GM21576 (cell line): ENCODE results near the gene METTL25.

Source experiments
- ATAC-seq: cut with Tn5 transposase; IDR thresholded peaks from one replicate; pipeline ENCODE4 v1.9.1; 2021; ENCODE audit warnings: mild to moderate bottlenecking, moderate library complexity; ENCODE audit not compliant: unreplicated experiment

The METTL25 gene

DNA sequence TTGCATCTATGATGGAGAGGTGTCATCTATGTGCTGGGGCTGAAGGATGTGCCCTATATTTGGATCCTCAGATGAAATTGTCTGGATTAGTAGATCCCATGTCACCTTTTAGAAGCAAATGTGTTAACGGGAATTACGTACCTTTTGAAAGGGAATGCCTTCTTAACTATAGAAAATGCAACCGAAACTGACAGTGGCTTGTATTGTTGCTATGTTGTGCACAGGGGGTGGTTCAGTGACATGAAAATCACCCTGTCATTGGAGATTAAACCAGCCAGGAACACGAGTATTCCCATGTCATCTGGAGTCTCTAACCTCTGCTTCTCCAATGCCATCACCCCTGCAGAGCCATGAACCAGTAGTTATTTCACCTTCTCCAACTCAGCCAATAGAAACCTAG is 110.2 kb downstream of the METTL25 start:
- no peak for ATAC-seq

DNA sequence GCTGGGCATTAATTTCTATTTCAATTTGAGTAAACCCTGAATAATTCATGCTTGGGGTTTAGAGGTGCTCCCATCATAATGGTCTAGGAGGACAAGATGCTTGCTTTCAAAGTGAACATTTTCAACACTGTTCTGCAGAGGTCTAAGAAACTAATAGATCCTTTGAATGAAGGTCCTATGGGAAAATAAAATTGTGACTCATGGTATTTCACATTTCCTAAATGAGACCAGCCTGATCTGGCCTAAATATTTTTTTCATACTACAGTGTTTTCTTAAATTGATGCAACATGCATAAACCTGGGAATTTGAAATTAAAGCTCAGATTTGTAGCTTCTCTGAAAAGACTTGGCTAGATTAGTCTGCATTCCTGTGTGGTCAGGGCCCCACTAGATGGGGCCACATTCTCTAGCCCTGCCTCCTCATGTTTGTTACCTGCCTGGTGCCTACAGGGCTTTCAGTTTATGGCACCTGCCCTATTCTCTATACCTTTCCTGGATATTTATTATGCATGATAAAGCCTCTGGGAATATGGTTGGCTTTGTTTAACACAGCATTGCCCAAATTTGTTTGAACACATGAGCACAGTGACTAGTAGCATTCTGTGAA is 112.7 kb downstream of the METTL25 start:
- ATAC-seq: no peak

DNA sequence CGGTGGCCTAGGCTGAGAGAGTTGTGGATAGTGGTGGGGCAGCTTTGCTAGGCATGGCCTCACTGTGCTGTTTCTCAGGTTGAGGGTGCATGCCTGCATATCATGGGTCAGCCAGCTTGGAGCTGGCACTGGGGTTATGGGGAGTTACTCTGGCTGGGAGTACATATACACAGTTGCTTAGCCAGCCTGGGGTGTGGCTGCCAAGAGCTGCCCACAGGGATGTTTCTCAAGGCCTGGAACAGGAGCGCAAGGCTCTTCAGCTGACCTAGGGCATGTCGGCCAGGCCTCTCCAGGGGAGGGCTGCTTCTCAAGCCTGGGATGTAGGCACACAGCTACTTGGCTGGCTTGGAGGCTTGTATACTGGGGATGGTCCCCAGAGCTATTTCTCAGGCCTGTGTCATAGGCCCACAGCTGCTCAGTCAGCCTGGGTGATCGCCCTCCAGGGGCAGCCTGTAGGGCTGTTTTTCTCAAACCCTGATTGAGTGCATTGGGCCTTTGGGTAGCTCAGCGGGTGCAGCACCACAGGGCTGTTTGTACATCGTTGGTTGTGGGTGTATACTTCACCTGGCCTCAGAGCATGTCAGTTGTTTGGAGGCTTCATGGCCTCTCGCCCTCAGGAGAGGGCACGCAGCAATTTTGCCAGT is 114.9 kb downstream of the METTL25 start:
- no peak for ATAC-seq

DNA sequence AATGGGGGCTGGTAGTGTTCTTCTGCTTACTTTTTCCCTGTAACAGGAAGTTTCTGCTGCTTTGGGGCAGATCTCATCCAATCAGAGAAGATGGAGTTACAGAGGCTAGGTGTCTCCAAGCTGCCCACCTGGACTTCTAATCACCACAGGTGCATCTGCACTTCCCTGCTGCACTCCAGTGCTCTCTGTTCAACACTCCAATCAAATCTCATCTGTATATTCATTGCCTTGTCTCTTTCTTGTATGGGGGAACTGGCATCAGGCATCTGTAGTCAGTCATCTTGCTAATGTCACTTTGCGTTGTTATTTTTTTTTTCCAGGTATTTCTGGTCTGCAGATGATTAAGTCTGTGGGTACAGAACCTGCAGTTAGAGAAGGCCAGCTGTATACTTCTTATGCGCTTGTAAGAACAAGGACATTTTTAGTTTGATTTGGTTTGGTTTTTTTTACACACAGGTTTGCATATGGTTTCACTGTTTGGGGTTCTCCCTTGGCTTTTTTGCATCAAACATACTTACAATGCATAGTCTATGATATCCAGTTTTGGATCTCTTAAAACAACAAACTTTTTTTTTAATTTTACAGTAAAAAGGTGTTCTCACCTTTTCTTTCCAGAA is 116.0 kb downstream of the METTL25 start:
- ATAC-seq: peak; percentile 71

DNA sequence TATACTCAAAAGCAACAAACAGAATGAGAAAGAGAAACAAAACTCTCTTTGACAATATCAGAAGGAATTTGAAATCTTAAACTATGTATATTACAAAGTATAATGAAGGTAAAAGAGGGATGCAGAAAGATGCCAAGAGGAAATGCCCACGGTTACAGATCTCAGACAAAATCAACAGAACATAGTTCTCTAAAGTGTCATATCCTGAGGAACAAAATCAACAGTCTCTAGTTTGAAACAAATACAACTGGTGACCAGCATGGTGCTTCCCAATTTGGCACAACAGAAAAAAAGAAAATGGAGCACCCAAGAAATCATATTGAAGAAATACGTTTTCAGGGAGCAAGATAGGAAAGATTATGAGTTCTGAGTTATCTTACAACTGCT is 116.5 kb downstream of the METTL25 start:
- no peak for ATAC-seq

DNA sequence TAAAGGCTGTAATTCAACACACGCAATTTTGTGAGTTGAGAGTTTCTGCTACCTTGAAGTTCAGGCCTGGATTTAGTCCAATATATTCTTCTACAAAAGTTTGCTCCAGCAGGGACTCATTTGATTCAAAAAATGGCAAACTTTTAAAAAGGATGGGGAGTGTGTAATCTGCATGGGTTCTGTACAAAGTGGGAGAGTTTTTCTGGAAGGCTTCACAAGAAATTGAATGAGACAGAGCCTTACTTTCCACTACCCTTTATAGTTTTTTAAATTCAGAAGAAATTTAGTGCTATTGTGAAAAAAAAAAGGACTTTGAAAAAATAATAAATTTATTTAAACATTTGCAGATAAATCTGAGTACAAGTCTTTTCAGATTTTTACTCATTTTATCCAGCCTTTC is 116.9 kb downstream of the METTL25 start:
- ATAC-seq: no peak

DNA sequence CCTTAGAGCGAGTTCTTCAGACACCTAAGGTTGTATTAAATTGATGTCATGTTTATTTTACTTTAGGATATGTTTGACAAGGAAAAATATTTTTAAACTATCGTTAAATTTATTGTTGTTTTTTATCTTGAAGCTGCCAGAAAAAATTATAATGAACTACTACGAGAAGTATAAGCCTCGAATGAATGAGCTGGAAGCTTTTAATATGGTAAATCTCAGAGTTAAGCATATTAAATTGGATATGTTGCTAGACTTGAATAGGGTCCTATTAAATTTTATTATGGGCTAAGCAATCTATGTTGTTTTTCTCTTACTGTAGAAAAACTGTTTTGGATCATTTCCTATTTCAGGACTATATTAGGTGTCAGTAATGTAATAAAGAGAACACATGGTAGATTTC is 118.2 kb downstream of the METTL25 start:
- no peak for ATAC-seq

DNA sequence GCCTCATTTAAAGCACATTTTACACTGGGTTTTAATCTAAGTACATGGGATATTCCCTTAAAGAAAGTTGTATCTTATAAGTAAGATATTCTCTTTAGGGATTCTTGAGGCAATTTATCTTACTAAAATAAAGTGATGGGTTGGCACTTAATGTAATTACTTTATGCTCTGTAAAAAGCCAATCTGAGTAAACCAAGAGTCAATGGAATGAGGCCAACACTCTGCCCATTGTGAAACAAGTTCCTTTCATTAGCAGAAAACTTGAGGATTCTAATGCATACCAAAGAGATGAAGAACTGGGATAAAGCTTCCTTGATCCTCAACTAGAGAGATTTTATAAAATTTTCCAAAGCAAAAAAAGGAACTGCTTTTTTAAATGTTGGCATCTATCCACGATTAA is 121.2 kb downstream of the METTL25 start:
- no peak for ATAC-seq

DNA sequence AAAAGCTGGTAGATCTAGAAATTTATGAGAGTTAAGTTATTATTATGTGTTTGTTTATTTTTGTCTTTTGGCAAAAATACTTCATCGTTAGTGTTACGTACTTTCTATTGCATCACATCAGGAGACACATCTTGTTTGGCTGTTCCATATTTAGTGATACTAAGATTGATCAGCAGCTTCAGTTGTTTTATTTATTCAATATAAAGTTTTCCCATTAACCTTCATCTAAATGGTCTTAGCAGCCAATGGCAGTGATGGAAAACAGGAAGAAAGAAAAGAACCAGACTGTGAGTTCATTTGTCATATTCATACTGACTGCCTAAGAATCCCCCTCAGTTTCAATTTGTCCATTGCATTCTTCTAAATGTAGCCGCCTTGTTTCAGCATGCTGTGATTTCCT is 122.3 kb downstream of the METTL25 start:
- ATAC-seq: no peak

DNA sequence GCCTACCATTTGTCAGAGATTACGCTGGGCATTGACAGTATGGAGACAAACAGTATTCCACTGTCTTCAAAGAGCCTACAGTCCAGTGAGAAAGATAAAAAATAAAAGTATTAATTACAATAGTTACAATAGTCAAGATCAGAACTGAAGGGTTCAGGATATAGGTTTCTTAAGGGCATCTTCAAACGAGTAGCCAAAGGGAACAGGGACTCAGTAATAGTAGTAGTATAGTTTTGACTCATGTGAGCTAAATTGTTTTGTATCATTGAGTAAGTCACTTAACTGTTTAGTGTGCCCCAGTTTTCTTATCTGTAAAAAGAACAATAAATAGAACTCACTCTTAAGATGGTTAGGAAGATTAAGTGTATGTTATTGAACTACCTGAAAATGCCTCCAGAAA is 123.6 kb downstream of the METTL25 start:
- no peak for ATAC-seq

DNA sequence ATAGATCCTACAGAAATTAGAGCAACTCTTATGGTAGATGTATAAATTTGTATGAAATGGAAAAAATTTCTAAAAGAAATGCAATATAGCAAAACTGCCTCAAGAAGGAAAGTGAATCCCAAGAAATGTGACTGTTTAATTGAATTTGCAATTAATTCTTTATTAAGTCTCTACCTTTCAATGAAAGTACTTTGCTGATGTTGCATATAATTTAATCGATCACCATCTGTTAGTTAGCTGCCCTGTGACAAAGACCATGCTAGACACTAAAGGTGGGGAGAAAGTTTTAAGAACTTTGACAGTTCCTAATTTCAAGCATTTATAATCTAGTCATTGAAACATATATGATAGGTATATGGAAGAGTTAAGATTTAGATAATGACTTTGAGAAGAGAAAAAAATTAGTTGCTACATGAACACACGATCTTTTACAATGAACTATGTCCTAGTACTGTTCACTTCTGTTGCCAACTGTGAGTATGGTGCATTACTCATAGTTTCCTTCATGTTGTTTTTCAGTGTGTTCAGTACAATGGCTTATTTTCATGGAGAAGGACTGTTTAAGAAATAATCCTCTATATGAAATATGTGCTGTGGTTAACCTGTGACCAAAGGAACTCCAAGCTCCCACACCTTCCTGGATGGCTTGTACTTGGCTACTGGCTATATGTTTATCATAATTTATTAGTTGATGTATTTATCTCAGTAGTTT is 128.4 kb downstream of the METTL25 start:
- no peak for ATAC-seq

DNA sequence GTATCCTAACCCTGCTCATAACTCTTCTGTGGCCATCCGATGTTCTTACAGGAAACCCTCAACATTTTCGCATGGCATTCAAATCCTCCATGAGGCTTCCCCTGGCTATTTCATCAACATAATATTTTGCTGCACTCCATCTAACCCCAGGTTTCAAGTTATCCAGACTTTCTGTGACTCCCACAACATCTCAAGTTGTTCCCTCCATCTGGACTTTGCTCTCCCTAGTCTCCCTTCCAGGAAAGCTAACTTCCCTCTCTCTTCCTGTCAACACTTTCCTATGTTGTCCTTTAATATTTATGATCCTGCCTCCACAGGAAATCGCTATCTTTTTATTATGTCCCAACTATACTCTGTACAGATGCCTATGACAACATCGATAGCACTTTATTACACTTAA is 146.1 kb downstream of the METTL25 start:
- ATAC-seq: no peak

DNA sequence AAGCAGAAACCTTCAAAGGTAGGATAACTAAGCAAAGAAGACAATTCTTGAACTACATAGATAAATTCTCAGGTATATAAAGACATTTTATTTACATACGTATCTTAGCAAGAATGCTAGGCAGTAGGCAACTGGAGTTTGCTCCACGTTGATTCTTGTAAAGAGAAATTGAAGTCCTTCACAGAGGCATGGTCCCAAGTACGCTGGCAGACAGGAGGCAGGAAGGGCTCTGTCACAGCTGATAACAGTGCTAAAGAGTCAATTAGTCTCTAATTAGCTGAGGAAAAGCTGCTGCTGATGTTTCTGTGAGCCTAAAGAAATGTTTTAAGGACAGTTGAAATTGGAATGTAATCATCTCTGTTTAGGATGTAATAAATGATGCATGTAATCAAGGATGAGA is 146.8 kb downstream of the METTL25 start:
- no peak for ATAC-seq

DNA sequence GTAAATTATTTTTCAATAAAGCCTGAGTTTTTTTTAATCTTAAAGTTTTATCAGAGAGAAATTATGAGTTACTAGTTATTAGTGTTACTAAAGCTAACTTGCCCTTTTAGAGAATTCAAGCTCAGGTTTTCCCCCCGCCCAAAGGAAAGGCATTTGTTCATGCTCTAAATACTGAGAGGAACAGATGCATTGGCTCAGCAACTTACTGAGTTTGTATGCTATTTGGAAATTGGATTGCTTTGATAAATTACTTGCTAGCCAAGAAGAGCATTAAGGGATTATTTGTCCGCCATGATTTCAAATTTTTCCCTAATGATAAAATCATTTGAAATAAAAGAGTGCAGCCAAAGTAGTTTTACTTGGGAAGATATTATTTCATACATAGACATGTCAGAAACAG is 149.4 kb downstream of the METTL25 start:
- no peak for ATAC-seq

DNA sequence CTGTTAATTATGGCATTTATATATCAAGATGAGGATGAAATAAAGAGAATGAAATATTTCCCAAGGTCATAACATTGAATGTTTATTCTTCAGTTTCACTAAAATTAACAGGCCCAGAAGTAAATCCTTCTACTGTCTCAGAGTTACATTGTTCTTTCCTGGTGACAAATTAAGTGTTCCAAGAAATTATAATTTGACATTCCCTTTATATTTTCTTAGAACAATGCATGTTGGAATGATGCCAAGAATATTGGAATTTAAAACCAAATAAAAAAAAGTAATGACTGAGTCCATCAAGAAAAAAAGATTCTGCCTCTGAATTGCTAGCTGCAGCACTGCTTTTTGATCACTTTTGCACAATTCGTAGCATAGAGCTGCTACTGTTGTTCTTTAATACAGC is 152.1 kb downstream of the METTL25 start:
- ATAC-seq: no peak

DNA sequence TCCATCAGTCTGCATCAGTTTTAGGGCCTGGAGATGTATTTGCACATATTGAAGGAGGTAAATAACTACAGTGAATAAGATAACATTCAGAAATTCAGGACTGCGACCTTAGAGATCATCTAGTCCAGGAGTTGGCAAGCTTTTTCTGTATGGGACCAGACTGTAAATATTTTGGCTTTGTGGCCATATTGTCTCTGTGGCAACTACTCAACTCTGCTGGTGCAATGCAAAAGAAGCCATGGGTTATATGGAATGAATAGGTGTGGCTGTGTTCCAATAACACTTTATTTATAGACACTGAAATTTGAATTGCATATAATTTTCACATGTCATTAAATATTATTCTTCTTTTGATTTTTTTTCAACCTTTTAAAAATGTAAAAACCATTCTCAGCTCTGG is 156.6 kb downstream of the METTL25 start:
- no peak for ATAC-seq

DNA sequence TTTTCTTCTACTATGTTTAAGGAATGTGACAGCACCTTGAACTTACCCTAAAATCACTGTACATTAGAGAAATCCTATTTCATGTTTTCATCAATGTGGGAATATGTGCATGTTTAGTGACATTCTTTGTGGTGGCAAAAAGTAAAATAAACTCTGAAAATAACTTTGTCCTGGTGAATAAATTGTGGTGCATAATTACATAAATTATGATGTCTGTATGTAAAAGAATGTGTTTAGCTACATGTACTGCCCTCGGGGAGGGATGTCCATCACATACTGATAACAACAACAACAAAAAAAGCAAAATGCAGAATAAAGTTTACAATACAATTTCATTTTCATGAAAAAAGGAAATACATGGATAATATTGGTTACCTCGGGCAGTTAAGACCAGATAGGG is 157.3 kb downstream of the METTL25 start:
- no peak for ATAC-seq

DNA sequence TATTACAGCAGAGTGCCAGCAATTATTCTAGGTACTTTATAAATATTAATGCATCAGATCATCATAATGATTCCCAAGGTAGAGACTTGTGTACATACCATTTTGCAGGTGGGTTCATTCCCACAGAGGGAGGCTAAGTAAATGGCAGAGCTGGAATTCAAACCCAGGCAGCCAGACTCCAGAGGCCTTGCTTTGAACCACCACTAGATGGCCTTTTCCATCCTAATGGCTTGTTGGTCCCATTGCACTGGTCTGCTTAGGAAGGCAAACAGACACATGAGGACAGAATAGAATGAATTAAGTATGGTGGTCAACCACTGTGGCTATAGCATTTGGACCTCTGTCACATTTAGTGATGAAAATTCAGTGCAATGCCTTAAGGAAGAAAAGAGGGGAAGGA is 158.7 kb downstream of the METTL25 start:
- ATAC-seq: peak; percentile 81

DNA sequence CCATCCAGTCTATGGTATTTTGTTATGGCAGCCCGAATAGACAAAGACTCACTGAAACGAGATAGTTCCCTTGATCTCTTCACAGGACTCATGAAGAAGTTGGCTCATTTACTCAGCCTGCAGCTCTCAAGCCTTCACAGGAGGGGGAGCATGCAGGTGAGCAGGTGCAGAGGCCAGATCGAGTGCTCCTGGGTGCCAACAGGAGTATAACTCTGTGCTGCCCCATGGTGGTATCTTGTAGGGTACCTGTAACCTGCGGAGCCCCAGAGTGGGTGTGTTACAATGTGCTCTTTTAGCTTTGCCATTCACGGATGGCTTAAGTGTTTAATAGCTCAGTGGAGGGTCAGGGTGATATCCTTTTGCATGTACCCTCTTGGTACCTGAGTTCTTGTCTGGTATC is 159.5 kb downstream of the METTL25 start:
- ATAC-seq: no peak

DNA sequence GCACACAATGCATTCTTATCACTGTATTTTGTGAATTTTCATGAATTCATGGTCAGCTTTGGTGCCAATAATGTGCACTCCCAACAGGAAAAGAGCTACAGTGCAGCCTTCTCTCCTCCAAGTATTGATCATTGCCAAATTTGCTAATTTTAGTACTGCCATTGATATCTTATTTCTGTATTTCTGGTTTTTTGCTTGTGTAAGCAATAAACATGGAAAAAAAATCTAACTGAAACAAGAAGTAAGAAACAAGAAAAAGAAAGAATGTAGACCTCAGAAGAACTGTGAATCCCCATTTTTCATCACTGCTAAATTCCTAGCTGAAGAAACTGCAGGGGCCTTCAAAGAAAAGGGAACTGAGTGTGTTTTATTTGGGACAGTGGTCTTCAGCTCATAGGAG is 161.2 kb downstream of the METTL25 start:
- no peak for ATAC-seq

DNA sequence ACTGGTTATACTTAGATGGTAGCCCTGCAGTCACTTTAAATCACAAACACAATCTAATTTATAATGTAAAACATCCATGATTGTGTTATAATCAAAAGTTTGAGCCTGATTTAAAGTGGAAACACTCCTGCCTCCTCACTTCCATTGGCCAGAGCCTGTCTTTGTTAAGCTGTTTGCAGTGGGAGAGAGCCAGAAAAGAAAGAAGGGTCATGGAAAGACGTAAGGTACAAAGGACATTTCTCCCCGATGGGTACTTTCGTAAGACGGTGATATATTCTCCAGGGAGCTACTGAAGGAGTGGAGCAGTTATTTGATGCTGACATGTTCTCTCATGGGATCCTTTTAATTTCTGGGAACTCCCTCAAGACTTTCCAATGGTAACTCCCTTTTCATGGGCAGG is 164.0 kb downstream of the METTL25 start:
- no peak for ATAC-seq

DNA sequence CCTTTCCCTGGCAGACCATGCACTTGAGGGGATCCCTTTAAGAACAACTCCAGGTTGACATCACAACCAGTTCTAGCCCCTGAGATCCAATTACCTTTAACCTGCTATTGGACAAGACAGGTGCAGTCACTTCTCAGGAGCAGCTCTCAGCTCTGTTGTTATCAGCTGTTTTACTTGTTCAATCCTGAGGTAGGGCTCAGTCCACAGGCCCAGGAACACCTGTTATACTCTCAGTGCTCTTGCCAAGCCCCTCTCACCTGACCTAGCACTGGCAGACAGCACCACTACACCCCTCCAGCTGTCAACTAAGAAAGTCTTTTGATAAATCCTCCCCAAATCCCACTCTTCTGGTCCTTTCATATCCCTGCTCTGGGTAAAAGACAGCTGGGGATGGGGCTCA is 164.4 kb downstream of the METTL25 start:
- no peak for ATAC-seq
